Activated T-cell treated with anti-CD3 and anti-CD28 coated beads for 1 hour (primary cell): Measurements from ENCODE around the gene DENND2A.
"Not testable (repeated sequence)": the region's sequence is repeated elsewhere in the genome, so short reads cannot be mapped to it uniquely, and the experiment has no call there.

Source experiments
- DNase-seq: peaks from one replicate; pipeline ENCODE4 v3.0.0-alpha.2; 2020; ENCODE audit warnings: low read depth

The DENND2A gene

GRCh38 chr7:140640727-140641523 lies at the start of gene DENND2A:
Gene DENND2A, minus strand, starts transcription at chr7:140640813. Its CDS starts 38,416 bp downstream, at chr7:140602397.
- DNase-seq, result no peak

- DNase-seq, result no peak
Measured at GRCh38 chr7:140689199-140690152, 48.9 kb upstream of the DENND2A start.

GRCh38 chr7:140688341-140688740 lies 47.7 kb upstream of the DENND2A start:
- no peak for DNase-seq

- DNase-seq, result no peak
Measured at GRCh38 chr7:140686921-140687320, 46.3 kb upstream of the DENND2A start.

GRCh38 chr7:140685407-140686087 lies 44.9 kb upstream of the DENND2A start:
- no peak for DNase-seq

- no peak for DNase-seq
Measured at GRCh38 chr7:140684066-140684950, 43.7 kb upstream of the DENND2A start.

- no peak for DNase-seq
Measured at GRCh38 chr7:140683657-140684056, 43.0 kb upstream of the DENND2A start.

GRCh38 chr7:140681766-140682165 lies 41.2 kb upstream of the DENND2A start:
- DNase-seq, result no peak

GRCh38 chr7:140680886-140681285 lies 40.3 kb upstream of the DENND2A start:
- no peak for DNase-seq

GRCh38 chr7:140679186-140679585 lies 38.6 kb upstream of the DENND2A start:
- no peak for DNase-seq

GRCh38 chr7:140678816-140679130 lies 38.2 kb upstream of the DENND2A start:
- DNase-seq, result no peak

- no peak for DNase-seq
Measured at GRCh38 chr7:140678081-140678815, 37.6 kb upstream of the DENND2A start.

GRCh38 chr7:140677496-140677895 lies 36.9 kb upstream of the DENND2A start:
- no peak for DNase-seq

GRCh38 chr7:140676956-140677355 lies 36.3 kb upstream of the DENND2A start:
- DNase-seq, result not testable (repeated sequence)

GRCh38 chr7:140676306-140676705 lies 35.7 kb upstream of the DENND2A start:
- no peak for DNase-seq

- no peak for DNase-seq
Measured at GRCh38 chr7:140675726-140676125, 35.1 kb upstream of the DENND2A start.

- DNase-seq, result no peak
Measured at GRCh38 chr7:140674899-140675701, 34.5 kb upstream of the DENND2A start.

GRCh38 chr7:140674356-140674800 lies 33.8 kb upstream of the DENND2A start:
- no peak for DNase-seq

GRCh38 chr7:140673774-140674155 lies 33.2 kb upstream of the DENND2A start:
- no peak for DNase-seq
